HG02610 (cell line): ENCODE measurements around the gene MGLL.

Experiments used
- ATAC-seq: cut with Tn5 transposase; IDR thresholded peaks from one replicate; pipeline ENCODE4 v1.9.1; 2021; ENCODE audit warnings: mild to moderate bottlenecking, moderate library complexity; ENCODE audit not compliant: unreplicated experiment

MGLL gene

GRCh38 chr3:127775398-127776109, 46.8 kb downstream of the MGLL start:
- ATAC-seq = peak; percentile 46

GRCh38 chr3:127774647-127775046, 47.7 kb downstream of the MGLL start:
- ATAC-seq = no peak

DNA sequence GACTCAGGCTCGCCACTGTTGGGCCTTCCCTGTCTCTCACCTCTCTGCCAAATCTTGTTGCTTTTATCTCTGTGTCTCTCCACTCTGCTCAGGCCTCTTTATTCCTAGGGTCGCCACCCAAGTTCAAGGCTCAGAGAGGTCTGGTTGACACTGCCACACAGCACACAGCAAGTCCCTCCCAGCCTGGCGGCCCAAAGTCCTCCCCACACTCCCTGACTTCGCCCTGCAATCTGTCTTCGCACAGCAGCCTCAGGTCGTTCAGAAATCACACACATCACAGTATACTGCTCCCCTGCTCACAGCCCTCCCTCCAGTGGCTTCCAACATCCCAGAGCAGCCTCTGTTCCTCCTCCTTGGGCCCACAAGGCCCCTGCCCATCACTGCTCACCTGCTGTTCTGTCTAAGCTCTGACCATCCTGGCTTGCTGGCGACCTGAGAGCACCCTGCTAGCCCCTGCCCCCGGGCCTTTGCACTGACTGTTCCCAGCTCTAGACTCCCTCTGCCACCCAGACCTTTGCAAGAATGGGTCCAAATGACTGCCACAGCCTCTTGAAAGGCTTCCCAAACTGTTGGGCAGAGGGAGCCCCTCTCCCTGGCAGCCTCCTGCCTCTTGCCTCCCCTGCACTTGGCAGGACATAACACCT, 48.4 kb downstream of the MGLL start:
- no peak for ATAC-seq

DNA sequence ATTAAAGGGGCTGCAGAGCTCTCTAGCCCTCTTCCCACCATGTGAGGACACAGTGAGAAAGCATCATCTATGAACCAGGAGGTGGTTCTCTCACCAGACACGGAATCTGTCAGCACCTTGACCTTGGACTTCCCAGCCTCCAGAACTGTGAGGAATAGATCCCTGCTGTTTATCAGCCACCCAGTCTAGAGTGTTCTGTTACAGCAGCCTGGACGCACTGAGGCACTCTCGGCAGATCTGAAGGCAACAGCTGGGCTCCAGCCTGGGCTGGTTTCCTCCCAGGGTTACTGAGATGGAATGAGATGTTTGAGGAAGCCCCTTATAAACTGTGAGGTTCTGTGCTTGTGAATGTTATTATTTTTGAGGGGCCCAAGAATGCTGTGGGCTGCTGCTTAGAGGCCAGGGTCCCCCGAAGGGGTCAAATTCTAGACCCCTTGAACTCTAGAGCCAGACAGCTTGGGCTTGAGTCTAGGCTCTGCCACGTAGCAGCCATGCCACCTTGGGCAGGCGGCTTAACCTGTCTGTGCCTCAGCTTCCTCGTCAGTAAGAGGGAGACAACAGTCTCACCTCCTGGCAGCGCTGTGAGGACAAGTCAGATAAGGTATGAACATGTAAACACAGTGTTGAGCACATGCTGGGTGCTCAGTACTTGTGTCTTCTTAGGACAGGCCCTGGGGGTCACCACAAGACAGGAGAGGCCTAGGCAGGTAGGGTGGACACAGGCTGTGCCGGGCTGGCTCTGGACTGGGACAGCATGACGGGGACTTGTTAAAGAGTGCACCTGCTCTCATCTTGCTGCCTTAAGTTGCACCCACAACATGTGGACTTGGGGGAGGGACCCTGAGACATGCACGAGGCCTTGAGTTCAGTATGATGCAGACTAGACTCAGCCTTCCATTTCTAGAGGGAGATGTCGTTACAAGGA, 49.2 kb downstream of the MGLL start:
- no peak for ATAC-seq

GRCh38 chr3:127772273-127772672, 50.0 kb downstream of the MGLL start:
- no peak for ATAC-seq

DNA sequence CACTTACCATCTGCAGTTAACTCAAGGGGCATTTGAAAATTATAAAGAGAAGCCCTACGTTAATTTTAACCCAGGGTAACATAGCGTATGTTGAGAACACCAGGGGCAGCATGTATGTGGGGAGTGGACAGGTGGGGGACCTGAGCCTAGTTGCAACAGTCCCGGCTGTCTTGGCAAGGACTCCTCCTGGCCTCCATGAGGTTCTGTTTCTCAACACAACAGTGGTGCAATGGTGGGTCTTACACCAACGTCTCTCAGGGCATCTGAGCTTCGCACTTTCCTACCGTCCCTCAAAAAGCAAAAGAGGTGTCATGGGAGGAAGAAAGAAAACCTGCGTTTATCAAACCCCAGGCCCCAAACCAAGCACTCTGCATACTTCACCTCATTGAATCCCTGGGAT, 50.6 kb downstream of the MGLL start:
- no peak for ATAC-seq

- no peak for ATAC-seq
Measured at GRCh38 chr3:127770671-127771355, 51.5 kb downstream of the MGLL start.

- no peak for ATAC-seq
Measured at GRCh38 chr3:127769284-127770081, 52.8 kb downstream of the MGLL start.

GRCh38 chr3:127768346-127769008, 53.8 kb downstream of the MGLL start:
- ATAC-seq = no peak

GRCh38 chr3:127767126-127767525, 55.2 kb downstream of the MGLL start:
- no peak for ATAC-seq

GRCh38 chr3:127765735-127766134, 56.6 kb downstream of the MGLL start:
- no peak for ATAC-seq

- peak; percentile 52 for ATAC-seq
Measured at GRCh38 chr3:127764841-127765362, 57.4 kb downstream of the MGLL start.

- ATAC-seq = no peak
Measured at GRCh38 chr3:127764301-127764700, 58.0 kb downstream of the MGLL start.

DNA sequence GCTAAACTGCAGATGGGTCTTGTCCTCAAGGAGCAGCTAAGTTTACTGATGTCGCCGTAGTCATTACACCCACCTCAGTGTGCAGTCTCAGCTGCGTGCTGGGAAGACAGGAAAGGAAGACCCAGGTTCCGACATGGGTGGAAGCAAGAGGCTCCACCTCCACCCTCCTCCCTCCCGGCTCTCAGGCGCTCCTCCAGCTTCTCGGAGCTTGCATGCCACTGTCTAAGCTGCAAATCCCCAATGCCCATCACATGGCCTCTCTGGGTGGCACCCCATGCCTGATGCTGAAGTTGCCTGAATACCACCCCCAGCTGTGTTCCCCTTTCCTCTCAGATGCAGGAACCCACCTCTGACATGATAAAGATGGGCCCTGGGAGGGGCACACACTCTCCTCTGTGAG, 58.5 kb downstream of the MGLL start:
- ATAC-seq = no peak

- ATAC-seq = no peak
Measured at GRCh38 chr3:127763337-127763736, 59.0 kb downstream of the MGLL start.

DNA sequence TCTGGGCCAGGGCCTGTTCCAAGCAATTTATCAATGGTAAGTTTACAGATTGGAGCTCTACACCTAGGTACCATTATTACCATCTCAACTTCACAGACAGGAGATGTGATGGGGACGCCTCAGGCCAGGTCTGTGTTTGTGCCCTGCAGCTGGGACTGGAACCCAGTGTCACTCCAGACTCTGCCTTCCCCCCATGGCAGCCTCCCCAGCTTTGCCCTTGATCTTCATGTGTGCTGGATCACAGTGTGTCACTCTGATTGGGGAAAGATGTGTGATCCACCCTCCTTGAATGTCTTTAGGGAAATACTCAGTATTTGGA, 59.6 kb downstream of the MGLL start:
- no peak for ATAC-seq

DNA sequence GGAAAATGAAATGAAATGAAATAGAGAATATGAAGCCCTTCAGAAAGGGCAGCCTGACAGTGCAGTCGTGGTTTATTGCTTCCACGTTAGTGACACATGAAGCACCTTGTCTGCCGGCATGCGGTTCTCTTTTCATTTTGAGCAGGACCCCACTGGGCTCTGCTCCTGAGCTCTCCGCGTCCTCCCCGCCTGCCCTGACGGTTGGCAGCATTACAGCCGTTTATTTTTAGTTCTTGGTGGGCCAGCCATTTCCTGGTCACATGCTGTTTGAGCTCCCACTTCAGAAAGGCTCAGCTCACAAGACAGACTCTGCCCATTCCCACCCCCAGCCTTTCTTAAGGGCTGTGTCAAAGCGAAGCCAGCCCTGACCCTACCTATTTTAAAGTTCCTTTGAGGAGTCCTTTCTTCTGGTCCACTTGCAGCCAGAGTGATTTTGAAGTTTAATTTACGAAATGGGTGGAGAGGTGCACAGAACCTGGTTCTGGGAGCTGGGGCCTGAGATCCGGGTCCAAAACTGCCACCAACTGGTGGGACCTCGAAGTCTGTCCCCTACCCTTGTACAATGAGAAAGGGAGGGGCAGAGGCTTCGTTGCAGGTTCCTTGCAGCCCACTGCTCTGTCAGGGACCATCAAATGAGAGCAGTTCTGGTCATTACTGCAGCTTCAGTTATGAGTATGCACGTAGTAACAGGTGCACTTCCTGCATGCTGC, 60.1 kb downstream of the MGLL start:
- peak; percentile 55 for ATAC-seq

- no peak for ATAC-seq
Measured at GRCh38 chr3:127761441-127761801, 60.9 kb downstream of the MGLL start.

GRCh38 chr3:127760791-127761440, 61.4 kb downstream of the MGLL start:
- no peak for ATAC-seq
